Mesothelial cell of epicardium (in vitro differentiated cells): ENCODE results near the gene SPAG6. TPM values are rescaled to one million over a fixed set of nuclear protein-coding genes. Genes with fewer than 3 reads are reported as not detected.
A peak's percentile ranks its signal among the peaks of the same experiment; 100 is the strongest.

Experiments
- DNase-seq, 2 experiments: peaks; one replicate each; pipeline ENCODE4 v3.0.0; 2021; ENCODE audit warnings: low spot score in 2 of 2; ENCODE audit not compliant: unreplicated experiment in 2 of 2
- H3K27ac Mint-ChIP-seq: 2 replicates; pipeline ENCODE4 v1.8.0; 2021; ENCODE audit warnings: mixed read lengths
- H3K27me3 Mint-ChIP-seq: 2 replicates; pipeline ENCODE4 v1.8.0; 2021; ENCODE audit warnings: low read depth, mixed read lengths
- H3K36me3 Mint-ChIP-seq: 2 replicates; pipeline ENCODE4 v1.8.0; 2021; ENCODE audit warnings: mixed read lengths
- H3K4me1 Mint-ChIP-seq: 2 replicates; pipeline ENCODE4 v1.8.0; 2021; ENCODE audit warnings: mixed read lengths
- H3K4me3 Mint-ChIP-seq: 2 replicates; pipeline ENCODE4 v1.8.0; 2021; ENCODE audit warnings: mild to moderate bottlenecking, moderate library complexity, mixed read lengths
- H3K9me3 Mint-ChIP-seq: 2 replicates; pipeline ENCODE4 v1.8.0; 2021; ENCODE audit warnings: mixed read lengths
- CTCF ChIP-seq: fragments of 200-600 bp; sonication (generic); IDR thresholded peaks from one replicate; pipeline ENCODE4 v1.5.0; 2021; ENCODE audit warnings: antibody characterized with exemption; ENCODE audit not compliant: unreplicated experiment
- total RNA-seq: library from RNA; stranded (reverse); gene quantifications from 3 replicates; pipeline ENCODE4 v1.2.1, GENCODE V29; 2021

SPAG6 gene
- 0.16 to 0.45 TPM (median 0.18 TPM) in 3 replicates for total RNA-seq

- peaks cover 4% of the 10 kb centered on the region for H3K4me1 Mint-ChIP-seq
- H3K4me3 Mint-ChIP-seq = peak within 1 kb of the TSS; percentile 52
- no peaks in the 10 kb centered on the region for H3K9me3 Mint-ChIP-seq
- peaks cover 78% of the 10 kb centered on the region for H3K27me3 Mint-ChIP-seq
- DNase-seq = peak; percentile 41 to 53
- no peak within 1 kb of the TSS for H3K27ac Mint-ChIP-seq
- no peaks in the 10 kb centered on the region for H3K36me3 Mint-ChIP-seq
- TF ChIP-seq CTCF = no peak
Measured at GRCh38 chr10:22345301-22346095, at the start of gene SPAG6. TSS of gene SPAG6 (plus strand) at chr10:22345496. CDS start at chr10:22345612, 116 bp downstream.

- Mint-ChIP-seq H3K4me3 (no peak overlapping the region), H3K36me3 (no peaks in the 10 kb centered on the region), H3K27me3 (peaks cover 22% of the 10 kb centered on the region), H3K9me3 (no peaks in the 10 kb centered on the region), H3K4me1 (no peaks in the 10 kb centered on the region), H3K27ac (no peak overlapping the region)
- no peak for DNase-seq
- TF ChIP-seq CTCF = no peak
Measured at GRCh38 chr10:22301193-22301592, 44.1 kb upstream of the SPAG6 start.

- no peaks in the 10 kb centered on the region for H3K36me3 Mint-ChIP-seq
- no peak overlapping the region for H3K4me3 Mint-ChIP-seq
Measured at GRCh38 chr10:22303461-22303860, 41.8 kb upstream of the SPAG6 start.

GRCh38 chr10:22305721-22306120 lies 39.6 kb upstream of the SPAG6 start:
- DNase-seq = no peak
- no peak overlapping the region for H3K27ac Mint-ChIP-seq
- H3K36me3 Mint-ChIP-seq = no peaks in the 10 kb centered on the region
- no peaks in the 10 kb centered on the region for H3K4me1 Mint-ChIP-seq
- H3K4me3 Mint-ChIP-seq = no peak overlapping the region
- TF ChIP-seq CTCF = no peak
- no peaks in the 10 kb centered on the region for H3K9me3 Mint-ChIP-seq
- H3K27me3 Mint-ChIP-seq = peaks cover 2% of the 10 kb centered on the region

More at GRCh38 chr10:22303461-22303860, 41.8 kb upstream of the SPAG6 start:
- H3K9me3 Mint-ChIP-seq = no peaks in the 10 kb centered on the region
- DNase-seq = no peak
- H3K27me3 Mint-ChIP-seq = peaks cover 5% of the 10 kb centered on the region
- H3K27ac Mint-ChIP-seq = no peak overlapping the region
- no peak for TF ChIP-seq CTCF
- no peaks in the 10 kb centered on the region for H3K4me1 Mint-ChIP-seq

GRCh38 chr10:22308390-22308789 lies 36.9 kb upstream of the SPAG6 start:
- Mint-ChIP-seq H3K27me3 (peaks cover 11% of the 10 kb centered on the region), H3K4me1 (no peaks in the 10 kb centered on the region), H3K27ac (no peak overlapping the region), H3K36me3 (no peaks in the 10 kb centered on the region), H3K9me3 (no peaks in the 10 kb centered on the region), H3K4me3 (no peak overlapping the region)
- TF ChIP-seq CTCF = no peak
- DNase-seq = no peak
